Stimulated activated CD8-positive, alpha-beta memory T cell treated with anti-CD3 and anti-CD28 coated beads, Interleukin-4, amount 100 ng/mL, for 1 hour (primary cell): ENCODE data around the gene MGLL.
"Not testable (repeated sequence)": the region's sequence is repeated elsewhere in the genome, so short reads cannot be mapped to it uniquely, and the experiment has no call there.

Experiments used
- DNase-seq, 2 donors: peaks; one replicate each; pipeline ENCODE4 v3.0.0-alpha.2; 2020; ENCODE audit warnings: low read depth in 2 of 2, low spot score in 1 of 2

The MGLL gene

DNA sequence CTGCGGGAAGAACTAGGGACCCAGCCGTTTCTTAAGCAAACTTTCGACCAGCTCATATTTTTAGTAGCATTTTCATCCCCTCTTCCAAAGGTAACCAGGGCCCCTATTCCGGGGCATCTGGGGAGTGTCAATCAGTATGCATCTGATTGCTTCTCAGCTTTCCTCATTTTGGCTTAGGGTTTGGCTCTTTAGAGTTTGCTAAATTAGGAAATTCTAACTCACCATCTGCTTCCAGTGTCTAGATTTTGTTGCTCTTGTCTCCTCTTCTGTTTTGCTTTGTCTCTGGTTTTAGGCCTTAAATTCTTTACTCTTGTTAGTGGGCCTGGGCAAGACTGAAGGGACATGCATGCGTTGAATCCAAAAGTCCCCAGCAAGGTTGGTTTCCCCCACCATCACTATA, 159.2 kb downstream of the MGLL start:
- no peak for DNase-seq

DNA sequence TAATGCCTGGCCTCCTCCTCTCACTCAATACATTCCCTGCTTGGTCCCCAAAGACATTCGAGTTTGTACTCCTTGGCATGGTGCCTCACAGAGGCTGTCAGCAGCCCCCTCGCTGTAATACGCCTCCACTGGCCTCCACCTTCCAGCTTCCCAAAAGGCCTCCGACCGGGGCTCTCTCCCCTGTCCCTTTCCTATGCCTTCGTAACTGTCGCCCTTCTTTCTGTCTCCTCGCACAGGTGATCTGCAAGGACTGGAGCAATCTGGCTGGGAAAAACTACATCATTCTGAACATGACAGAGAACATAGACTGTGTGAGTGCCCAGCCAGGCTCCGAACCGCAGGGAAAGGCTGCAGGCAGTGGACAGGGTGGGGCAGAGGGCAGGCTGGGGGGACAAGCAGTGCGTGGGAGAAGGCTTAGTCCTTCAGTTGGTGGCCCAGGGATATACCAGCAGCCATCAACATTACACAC, 160.3 kb downstream of the MGLL start:
- DNase-seq, result no peak

DNA sequence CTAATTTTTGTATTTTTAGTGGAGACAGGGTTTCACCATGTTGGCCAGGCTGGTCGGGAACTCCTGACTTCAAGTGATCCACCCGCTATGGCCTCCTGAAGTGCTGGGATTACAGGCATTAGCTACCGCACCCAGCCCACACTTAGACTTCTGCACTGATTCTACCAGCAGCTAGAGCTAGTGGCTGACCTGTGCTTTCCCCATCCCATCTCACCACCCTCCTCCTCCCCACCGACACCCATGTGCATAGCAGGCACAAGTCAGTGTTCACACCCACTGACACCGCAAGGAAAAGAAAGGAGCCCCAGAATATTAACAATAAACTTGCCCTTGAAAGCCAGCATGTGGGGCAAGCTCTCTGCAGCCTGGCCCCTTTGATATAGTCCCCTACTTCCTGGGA, 160.7 kb downstream of the MGLL start:
- no peak for DNase-seq

DNA sequence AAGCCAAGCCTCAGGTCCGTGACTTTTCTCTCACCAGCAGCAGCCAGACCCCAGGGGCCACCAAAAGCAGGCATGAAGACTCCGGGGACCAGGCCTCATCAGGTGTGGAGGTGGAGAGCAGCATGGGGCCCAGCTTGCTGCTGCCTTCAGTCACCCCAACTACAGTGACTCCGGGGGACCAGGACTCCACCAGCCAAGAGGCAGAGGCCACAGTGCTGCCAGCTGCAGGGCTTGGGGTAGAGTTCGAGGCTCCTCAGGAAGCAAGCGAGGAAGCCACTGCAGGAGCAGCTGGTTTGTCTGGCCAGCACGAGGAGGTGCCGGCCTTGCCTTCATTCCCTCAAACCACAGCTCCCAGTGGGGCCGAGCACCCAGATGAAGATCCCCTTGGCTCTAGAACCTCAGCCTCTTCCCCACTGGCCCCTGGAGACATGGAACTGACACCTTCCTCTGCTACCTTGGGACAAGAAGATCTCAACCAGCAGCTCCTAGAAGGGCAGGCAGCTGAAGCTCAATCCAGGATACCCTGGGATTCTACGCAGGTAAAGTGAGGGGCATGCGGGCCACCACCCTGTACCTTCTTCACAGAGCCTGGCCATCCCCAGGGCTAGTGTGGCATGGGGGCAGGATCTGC, 161.6 kb downstream of the MGLL start:
- no peak for DNase-seq

DNA sequence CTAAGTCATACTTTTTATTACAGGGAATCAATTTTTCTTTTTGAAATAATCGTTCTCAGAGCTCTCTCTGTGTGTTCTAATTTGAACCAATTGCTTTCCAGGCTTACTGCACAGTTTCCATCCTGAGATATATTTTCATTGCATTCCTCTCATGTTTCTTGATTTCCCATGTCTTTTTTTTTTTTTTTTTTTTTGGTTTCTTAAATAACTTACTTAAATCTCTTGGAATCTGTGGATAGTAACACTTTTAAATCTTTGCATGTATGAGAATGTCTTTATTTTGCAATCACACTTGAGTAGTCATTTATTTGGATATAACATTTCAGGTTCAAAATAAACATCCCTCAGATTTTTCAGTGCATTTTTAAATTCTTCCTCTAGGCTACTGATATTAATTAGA, 164.1 kb downstream of the MGLL start:
- no peak for DNase-seq

DNA sequence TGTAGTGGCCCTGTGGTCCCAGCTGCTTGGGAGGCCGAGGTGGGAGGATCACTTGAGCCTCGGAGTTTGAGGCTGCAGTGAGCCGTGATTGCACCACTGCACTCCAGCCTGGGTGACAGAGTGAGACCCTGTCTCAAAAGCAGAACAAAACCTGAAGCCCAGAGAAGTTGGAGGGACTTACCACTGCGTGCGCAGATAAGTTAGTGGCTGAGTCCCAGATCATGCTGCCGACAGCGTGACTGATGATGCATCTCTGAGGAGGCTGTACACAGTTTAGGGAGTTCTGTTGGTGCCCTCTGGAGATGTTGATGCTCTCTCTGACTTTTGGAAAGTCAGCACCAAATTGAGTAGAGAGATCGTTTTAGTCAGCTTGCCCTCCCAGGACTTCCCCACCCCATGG, 165.4 kb downstream of the MGLL start:
- no peak for DNase-seq

DNA sequence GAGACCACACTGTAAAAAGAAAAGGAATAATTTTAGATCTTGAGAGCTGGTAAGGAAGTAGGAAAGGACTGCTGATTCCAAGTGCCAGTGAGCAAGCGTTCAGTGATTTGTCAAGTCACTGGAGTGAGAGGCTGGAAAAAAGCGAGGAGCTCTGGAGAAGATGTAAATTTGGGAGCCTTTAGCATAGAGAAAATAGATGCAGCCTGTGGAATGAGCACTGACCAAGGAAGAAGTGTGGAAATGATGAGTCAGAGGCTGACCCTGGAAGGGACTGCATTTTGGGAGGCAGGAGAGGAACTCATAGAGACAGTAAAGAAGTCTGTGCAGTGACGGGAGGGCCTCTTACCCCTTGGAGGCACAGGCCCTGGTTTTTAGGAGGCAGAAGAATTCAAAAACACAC, 166.7 kb downstream of the MGLL start:
- DNase-seq, result no peak

DNA sequence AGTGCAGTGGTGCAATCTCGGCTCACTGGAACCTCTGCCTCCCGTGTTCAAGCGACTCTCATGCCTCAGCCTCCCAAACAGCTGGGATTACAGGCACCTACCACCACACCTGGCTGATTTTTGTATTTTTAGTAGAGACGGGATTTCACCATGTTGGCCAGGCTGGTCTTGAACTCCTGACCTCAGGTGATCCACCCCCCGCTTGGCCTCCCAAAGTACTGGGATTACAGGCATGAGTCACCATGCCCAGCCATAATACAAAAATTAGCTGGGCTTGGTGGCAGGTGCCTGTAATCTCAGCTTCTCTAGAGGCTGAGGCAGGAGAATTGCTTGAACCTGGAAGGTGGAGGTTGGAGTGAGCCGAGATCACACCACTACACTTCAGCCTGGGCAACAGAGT, 167.3 kb downstream of the MGLL start:
- DNase-seq, result not testable (repeated sequence)

DNA sequence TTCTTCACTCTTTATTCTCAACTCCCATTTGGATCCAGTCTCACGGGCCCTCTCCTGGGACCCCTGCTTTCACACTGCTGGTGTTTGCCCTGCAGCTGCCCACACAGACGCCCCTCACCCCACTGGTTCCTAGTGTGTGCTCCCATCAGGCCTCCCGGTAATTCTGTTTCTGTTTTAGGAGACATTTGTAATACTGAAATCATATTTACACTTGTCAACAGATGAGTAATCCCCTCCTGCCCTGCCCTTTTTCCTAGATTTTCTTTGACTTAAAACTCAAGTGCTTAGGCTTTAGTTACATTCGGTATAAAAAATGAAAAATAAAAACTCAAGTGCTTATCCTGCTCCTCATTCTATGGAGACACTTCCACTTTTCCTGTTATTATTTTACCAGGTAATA, 167.9 kb downstream of the MGLL start:
- DNase-seq, result no peak

DNA sequence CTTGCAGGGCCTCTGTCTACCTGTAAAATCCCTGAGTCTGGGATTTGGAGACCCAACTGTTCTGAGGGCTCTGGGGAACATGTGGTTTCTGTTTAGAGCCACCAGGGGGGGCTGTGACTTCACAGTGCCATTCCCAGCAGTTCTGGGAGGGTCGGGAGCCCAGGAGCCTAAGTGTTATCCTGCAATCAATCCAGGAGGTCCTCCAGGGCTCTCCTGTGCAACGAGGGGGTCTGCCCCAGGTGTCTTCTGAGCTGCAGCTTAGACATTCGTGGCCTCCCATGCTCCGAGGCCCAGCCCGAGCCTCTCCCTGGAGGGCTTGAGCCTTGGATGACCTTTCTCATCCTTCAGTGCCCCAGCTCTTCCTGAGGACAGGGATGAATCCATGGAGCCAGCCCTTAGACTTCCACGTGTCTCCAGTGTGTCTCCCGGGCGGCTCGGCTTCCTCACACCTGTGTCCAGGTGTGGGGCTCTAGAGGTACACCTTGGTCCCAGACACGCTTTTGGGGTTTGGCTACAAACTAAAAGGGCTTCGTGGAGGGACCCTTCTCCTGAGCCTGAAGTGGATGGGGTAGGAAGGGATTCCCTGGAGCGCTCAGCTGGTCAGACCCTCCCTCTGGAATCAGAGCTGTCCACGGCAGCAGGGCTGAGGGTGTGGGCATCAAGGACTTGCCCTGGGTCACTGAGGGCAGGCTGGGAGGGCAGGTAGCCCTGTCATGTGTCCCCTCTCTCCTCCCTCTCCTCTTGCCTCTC, 169.9 kb downstream of the MGLL start:
- no peak for DNase-seq

DNA sequence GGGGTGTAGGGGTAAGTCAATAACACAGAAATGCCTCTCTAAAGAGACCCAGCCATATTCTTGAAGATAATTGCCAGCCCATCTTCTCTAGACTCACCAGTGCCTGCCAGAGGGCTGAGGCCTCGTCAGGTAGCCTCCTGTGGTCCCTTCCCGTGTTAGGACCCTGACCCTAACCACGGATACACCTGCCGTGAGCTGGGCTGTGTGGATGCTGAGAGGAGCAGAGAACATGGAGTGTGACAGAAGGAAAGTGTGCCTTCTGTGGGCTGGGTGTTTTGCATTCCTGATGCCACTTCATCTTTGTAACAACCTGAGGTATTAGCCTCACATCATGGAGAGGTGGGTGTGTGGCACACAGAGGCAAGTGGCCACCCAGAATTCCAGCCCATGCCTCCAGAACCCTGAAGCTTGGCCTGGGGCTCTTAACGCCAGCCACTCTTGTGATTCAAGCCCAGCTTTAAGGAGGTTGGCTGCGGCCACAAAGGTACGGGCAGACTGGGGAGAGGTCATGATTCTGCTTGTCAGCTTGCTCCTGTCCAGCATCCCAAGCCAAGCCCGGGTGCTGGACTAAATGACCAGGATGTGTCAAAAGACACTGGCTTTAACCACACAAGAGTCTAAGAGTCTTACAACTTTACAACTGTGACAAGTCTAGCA, 170.7 kb downstream of the MGLL start:
- no peak for DNase-seq

DNA sequence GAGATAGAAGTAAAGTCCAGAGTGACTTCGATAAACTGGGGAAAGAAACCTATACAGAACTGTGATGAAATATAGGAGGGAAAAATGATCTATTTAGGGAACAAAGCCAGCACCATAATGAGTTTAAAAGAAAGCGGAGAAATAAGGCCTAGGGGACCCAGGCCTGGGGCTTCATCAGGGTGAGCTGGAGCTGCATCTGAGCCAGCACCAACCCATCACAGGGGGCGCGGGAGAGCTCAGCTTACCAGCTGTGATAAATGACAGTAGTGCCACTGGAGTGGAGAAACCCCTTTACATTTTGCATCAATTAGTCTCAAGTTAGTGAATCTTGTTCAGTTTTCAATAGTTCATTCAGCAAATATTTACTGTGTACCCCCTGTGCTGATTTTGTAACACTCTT, 172.1 kb downstream of the MGLL start:
- no peak for DNase-seq

DNA sequence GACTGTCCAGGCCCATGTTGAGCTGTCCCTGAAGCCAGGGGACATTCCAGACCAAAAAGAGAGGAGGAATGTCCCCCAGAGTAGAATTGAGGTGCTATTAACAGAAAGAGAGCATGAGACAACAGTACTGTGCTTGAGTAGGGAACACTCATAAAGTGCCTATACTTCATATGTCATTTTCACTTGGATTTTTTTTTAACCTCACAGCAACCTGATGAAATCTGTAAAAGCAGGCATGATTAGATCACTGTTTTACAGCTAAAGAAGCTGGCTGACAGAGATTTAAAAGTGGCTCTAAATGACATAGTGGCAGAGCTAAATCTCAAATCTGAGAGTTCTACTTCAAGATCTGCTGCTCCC, 174.5 kb downstream of the MGLL start:
- DNase-seq, result no peak

DNA sequence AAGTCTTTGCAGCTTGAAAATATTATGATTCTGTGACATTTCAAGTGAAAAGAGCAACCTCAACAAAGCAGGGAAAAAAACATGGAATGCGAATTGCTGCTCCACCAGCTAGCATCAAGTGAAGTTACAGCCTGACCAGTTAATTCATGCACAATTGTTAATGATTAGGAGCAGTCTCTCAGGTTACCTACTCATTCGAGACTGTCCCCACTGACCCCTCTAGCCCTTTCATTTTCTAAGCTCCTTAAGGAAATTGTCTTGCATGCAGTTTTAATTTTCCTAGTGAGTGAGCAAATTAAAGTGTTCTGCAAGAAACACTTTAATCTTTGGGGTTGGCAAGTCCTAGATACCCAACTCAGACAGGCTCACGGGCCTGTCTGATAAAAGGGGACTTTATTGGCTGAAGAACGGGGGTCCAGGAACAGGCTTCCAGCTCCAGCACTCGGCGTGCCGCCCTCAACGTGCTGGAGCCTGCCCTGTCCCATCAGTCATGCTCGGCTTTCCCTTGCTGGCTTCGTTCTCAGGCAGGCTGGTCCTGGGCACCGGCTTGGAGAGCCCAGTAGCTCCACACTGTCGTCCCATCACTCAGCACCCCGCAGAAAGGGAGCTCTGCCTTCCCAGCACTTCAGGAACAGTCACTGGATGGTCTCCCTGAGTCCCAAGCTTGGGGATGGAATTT, 175.0 kb downstream of the MGLL start:
- no peak for DNase-seq

DNA sequence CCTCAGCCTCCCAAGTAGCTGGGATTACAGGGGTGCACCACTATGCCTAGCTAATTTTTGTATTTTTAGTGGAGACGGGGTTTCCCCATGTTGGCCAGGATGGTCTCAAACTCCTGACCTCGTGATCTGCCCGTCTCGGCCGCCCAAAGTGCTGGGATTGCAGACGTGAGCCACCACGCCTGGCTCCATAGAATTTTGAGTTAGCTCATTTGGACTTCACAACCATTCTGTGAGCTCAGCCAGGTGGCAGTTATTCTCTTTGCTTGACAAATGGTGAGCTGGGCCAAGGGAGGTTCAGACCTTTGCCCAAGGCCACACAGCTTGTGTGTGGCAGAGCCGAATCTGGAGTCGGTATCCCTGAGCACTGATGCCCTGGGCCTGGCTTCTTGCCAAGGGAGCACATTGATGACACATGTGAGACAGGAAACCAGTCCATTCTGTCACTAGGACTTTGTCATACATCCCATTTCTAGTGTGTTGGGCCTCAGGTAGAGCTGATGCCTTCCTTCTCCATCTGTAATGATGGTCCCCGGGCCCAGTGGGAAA, 175.7 kb downstream of the MGLL start:
- DNase-seq, result no peak

DNA sequence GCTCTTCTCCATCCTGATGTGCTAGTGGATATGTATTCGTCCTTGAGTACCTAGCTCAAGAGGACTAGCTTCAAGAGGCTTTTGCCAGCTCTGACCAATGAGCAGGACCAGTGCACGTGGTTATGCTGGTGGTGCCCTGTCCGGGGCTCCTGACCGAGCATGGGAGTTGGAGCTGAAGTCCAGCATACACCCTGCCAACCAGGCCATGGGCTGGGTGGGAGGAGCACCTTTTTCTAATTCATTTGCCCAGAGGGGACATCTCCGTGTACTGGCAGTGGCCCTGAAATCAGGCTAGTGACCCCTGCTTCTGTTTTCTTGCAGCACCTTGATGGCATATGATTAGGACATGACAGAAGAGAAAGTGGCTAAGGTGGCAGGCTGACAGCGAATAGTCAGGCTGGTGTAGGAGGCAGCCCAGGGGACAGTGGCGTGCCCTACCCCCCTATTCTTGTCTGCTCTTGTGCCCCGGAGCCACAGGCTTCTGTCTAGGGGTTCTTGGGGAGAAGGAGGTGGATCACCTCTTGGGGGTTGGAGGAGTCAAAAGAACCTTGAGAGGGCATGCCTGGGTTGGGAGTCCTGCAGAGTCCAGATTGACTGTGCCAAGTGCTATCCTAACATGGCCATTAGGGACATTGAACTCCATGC, 176.8 kb downstream of the MGLL start:
- DNase-seq, result no peak

DNA sequence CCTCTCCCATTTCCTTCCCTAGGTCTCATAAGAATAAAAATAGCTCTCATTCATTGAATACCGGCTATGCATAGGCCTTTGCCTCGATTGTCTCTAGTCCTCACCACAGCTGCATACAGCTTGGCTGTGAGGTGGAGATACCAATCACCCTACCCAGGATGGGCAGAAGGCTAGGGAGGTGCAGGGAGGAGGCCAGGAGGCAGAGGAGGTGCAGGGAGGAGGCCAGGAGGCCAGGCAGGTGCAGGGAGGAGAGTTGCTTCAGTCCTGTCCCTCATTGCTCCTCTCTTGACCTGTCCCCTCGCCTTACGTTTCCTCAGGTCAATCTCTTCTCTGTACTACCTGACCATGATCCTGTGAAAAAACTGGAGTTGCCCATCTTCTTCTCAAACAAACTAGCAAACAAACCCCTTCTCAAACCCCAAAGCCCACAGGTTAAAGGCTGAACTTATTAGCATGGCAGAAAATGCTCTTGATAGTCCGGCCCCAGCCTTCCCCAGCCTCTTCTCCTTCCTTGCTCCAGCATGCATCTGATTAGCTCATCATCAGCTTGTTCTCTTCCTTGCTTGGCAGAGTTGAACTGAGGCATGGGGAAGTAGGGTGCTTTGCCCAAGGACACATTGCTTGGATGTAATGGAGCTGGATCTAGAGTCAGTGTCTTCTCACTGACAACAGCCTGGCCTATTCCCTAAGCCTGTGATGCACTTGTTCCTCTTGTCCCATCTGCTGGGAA, 177.5 kb downstream of the MGLL start:
- no peak for DNase-seq

DNA sequence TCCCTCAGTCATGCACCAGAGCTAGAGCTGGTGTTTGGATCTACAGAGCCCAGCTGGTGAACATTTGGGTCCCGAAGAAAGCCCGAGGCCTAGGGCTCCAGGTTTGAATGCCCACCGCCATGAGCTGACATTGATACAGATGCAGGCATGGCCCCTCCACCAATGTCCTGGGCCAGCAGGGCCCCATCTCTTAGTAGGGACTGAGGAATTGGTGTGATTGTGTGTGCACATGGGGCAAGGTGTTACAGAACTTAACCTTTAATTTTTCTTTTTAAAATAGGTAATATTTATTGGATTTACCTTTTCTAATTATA, 182.3 kb downstream of the MGLL start:
- no peak for DNase-seq

DNA sequence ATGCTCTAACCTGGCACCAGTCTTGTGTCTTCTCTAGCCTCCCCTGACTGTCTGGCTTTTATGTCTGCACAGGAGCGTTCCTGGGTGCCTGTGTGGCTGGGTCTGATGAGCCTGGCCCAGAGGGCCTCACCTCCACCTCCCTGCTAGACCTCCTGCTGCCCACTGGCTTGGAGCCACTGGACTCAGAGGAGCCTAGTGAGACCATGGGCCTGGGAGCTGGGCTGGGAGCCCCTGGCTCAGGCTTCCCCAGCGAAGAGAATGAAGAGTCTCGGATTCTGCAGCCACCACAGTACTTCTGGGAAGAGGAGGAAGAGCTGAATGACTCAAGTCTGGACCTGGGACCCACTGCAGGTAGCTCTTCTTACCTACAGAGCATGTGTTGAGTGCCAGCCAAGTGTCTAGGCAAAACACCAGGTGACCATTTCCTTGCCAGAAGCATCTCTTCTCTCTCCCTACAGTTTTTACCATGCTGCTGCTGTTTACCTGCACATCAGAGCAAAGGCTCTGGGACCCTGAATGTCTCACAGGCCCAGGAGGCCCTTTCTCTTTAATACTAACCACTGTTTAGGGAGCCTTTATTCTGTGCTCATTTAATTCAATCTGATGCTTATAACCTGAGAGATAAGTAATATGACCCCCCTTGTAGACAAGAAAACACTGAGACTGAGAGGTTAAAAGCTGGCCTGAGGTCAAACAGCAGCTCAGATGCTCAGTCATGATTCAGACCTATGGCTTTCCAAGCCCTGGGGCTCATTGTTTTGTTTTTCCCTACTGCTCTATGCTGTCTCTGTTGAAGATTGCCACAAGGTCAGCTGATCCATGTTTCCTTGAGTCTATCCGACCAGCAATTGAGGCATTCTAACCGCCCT, 182.9 kb downstream of the MGLL start:
- DNase-seq, result no peak
